DOHH2 (cell line): ENCODE data around the gene CABP4.

Source experiments
- EZH2phosphoT487 ChIP-seq: fragments of 200-600 bp; sonication (generic); IDR thresholded peaks from 2 replicates; pipeline ENCODE4 v1.6.1; 2017; ENCODE audit warnings: borderline replicate concordance, mild to moderate bottlenecking, antibody characterized with exemption, low read length, moderate library complexity, mixed read lengths
- TF ChIP-seq, protein P1 (sequence below): fragments of 200-600 bp; sonication (generic); IDR thresholded peaks from one replicate; pipeline ENCODE4 v1.5.1; 2014; ENCODE audit warnings: antibody characterized with exemption, mild to moderate bottlenecking, low read depth, low read length; ENCODE audit not compliant: poor library complexity, severe bottlenecking

DNA sequence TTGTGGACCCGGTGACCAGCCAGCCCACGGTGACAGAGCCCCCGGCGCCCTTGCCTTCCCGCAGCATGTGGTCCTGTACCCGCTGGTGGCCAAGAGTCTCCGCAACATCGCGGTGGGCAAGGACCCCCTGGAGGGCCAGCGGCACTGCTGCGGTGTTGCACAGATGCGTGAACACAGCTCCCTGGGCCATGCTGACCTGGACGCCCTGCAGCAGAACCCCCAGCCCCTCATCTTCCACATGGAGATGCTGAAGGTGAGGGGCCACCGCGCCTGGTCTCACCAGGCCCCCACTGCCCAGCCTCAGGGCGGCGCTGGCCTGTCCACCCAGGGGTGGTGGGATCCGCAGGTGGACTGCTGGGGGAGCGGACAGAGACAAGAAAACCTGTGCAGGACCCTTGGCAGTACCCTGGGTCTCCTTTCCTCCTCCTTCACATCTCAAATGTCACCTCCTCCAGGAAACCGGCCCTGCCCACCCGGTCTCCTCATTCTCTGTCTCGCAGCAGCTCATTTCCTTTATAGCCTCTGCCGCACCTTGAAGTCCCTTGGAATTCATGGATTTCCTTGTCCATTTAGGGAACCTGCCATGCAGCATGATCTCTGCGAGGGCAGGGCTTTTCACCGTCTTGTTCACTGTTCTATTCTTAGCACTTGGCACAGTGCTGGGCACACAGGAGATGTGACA is 34.2 kb downstream of the CABP4 start:
- TF ChIP-seq, protein P1, sequence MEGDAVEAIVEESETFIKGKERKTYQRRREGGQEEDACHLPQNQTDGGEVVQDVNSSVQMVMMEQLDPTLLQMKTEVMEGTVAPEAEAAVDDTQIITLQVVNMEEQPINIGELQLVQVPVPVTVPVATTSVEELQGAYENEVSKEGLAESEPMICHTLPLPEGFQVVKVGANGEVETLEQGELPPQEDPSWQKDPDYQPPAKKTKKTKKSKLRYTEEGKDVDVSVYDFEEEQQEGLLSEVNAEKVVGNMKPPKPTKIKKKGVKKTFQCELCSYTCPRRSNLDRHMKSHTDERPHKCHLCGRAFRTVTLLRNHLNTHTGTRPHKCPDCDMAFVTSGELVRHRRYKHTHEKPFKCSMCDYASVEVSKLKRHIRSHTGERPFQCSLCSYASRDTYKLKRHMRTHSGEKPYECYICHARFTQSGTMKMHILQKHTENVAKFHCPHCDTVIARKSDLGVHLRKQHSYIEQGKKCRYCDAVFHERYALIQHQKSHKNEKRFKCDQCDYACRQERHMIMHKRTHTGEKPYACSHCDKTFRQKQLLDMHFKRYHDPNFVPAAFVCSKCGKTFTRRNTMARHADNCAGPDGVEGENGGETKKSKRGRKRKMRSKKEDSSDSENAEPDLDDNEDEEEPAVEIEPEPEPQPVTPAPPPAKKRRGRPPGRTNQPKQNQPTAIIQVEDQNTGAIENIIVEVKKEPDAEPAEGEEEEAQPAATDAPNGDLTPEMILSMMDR = no peak
- no peak for TF ChIP-seq EZH2phosphoT487
